GM12865 (cell line): ENCODE measurements around the gene OR4X1.
"Not testable (repeated sequence)": the region's sequence is repeated elsewhere in the genome, so short reads cannot be mapped to it uniquely, and the experiment has no call there.

Source experiments
- DNase-seq: peaks from one replicate; pipeline ENCODE4 v3.0.0; 2010; ENCODE audit warnings: low read depth
- H3K4me3 ChIP-seq: 2 replicates; pipeline ENCODE4 v1.5.1; 2011; ENCODE audit warnings: mild to moderate bottlenecking, low read depth, low read length, control low read depth
- TF ChIP-seq, protein P1 (sequence below): IDR thresholded peaks from 2 replicates; pipeline ENCODE4 v1.5.1; 2011; ENCODE audit warnings: low read length, control low read depth, low read depth, inconsistent platforms; ENCODE audit not compliant: insufficient read depth; ENCODE audit errors: missing control alignments

OR4X1 gene

DNA sequence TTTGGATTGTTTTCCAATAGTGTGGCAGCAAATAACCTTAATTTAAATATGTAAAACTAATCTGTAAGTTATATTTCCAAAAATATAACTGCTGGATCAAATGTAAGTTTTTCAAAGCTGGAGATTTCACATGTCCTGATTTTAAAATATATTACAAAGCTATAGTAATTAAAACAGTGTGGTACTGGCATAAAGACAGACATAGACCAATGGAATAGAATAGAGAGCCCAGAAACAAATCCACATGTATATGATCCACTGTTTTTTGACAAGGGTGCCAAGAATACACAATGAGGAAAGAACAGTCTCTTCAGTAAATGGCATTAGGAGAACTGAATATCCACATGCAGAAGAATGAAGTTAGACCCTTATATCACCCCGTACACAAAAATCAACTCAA is 14.8 kb upstream of the OR4X1 start:
- TF ChIP-seq, protein P1, sequence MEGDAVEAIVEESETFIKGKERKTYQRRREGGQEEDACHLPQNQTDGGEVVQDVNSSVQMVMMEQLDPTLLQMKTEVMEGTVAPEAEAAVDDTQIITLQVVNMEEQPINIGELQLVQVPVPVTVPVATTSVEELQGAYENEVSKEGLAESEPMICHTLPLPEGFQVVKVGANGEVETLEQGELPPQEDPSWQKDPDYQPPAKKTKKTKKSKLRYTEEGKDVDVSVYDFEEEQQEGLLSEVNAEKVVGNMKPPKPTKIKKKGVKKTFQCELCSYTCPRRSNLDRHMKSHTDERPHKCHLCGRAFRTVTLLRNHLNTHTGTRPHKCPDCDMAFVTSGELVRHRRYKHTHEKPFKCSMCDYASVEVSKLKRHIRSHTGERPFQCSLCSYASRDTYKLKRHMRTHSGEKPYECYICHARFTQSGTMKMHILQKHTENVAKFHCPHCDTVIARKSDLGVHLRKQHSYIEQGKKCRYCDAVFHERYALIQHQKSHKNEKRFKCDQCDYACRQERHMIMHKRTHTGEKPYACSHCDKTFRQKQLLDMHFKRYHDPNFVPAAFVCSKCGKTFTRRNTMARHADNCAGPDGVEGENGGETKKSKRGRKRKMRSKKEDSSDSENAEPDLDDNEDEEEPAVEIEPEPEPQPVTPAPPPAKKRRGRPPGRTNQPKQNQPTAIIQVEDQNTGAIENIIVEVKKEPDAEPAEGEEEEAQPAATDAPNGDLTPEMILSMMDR: no peak
- no peak overlapping the region for H3K4me3 ChIP-seq
- DNase-seq: no peak

GRCh38 chr11:48261600-48261999 is 2.1 kb upstream of the OR4X1 start:
- H3K4me3 ChIP-seq: no peak overlapping the region
- peak; percentile 15 for DNase-seq
- TF ChIP-seq, protein P1: no peak

- no peak overlapping the region for H3K4me3 ChIP-seq
- DNase-seq: no peak
- TF ChIP-seq, protein P1: no peak
Measured at GRCh38 chr11:48270621-48271020, 7.0 kb downstream of the OR4X1 start.

DNA sequence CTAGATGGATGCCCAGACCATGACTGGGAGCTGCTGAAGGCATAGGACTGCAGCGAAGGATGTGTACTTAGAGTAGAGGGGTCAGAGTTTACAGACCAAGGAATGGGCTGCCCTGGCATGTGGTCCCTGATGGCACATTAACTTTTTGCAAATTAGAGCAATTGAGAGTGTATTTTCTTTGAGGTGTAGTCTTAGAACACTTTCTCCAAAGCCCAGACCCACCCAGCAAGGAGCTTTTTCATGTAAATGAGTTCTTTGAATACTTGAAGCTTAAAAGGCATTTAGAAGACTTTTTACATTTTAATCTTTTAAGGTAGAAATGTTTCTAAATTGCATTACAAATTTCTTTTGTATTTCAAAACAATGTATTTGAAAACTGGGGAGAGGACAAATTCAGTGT is 8.9 kb downstream of the OR4X1 start:
- DNase-seq: no peak
- no peak overlapping the region for H3K4me3 ChIP-seq
- TF ChIP-seq, protein P1: no peak

DNA sequence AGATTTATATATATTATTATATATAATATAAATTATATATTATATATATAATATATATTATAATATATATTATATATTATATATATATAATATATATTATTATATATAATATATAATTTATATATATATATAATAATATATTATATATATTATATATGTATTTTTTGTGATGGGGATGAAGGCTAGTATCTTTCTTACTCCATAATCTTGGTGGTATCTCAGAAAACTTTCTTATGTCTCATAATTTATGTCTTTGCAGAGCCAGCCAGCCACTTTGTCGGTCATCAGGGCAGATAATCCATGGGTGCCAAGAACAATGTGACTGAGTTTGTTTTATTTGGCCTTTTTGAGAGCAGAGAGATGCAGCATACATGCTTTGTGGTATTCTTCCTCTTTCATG is 42.3 kb downstream of the OR4X1 start, which contains the start of gene OR4S1:
Gene OR4S1 (plus strand): TSS at position 301 of the 400 bp plus-strand sequence. CDS start 0 bp downstream, at position 301.
- no peak within 1 kb of the TSS for H3K4me3 ChIP-seq
- TF ChIP-seq, protein P1: no peak
- no peak for DNase-seq

- DNase-seq: peak; percentile 74
Measured at GRCh38 chr11:48307760-48308386, 44.2 kb downstream of the OR4X1 start.

DNA sequence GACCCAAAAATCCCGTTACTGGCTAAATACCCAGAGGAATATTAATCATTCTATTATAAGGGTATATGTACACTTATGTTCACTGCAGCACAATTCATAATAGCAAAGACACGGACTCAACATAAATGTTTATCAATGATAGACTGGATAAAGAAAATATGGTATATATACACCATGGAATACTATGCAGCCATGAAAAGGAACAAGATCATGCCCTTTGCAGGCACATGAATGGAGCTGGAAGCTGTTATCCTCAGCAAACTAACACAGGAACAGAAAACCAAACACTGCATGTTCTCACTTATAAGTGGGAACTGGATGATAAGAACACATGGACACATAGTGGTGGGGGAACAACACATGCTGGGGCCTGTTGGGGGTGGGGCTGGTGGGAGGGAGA is 49.9 kb downstream of the OR4X1 start:
- H3K4me3 ChIP-seq, DNase-seq: not testable (repeated sequence)

More at GRCh38 chr11:48307760-48308386, 44.2 kb downstream of the OR4X1 start:
- H3K4me3 ChIP-seq: no peak overlapping the region
- TF ChIP-seq, protein P1: peak; percentile 92
